Nephron (organoid): ENCODE results near the gene UBXN10.

Experiments
- H3K27ac Mint-ChIP-seq, 3 experiments: 2 replicates each; pipeline ENCODE4 v1.8.0; 2020; ENCODE audit warnings: mixed read lengths in 3 of 3, mild to moderate bottlenecking in 2 of 3, moderate library complexity in 1 of 3
- H3K27me3 Mint-ChIP-seq: 2 replicates; pipeline ENCODE4 v1.8.0; 2021; ENCODE audit warnings: low read depth, mild to moderate bottlenecking, moderate library complexity, mixed read lengths
- H3K36me3 Mint-ChIP-seq: 2 replicates; pipeline ENCODE4 v1.8.0; 2020; ENCODE audit warnings: low read depth, mixed read lengths
- H3K4me1 Mint-ChIP-seq: 2 replicates; pipeline ENCODE4 v1.8.0; 2020; ENCODE audit warnings: mixed read lengths
- H3K4me3 Mint-ChIP-seq, 3 experiments: 2 replicates each; pipeline ENCODE4 v1.8.0; 2020; ENCODE audit warnings: mild to moderate bottlenecking in 3 of 3, mixed read lengths in 3 of 3, moderate library complexity in 2 of 3
- H3K9me3 Mint-ChIP-seq: 2 replicates; pipeline ENCODE4 v1.8.0; 2020; ENCODE audit warnings: mixed read lengths
- CTCF ChIP-seq, 3 experiments: fragments of 200-600 bp; sonication (generic); IDR thresholded peaks; one replicate each; pipeline ENCODE4 v1.5.0; 2021; ENCODE audit warnings: antibody characterized with exemption in 3 of 3; ENCODE audit not compliant: unreplicated experiment in 3 of 3

The UBXN10 gene

GRCh38 chr1:20179371-20180128 is 6.3 kb upstream of the UBXN10 start:
- no peaks in the 10 kb centered on the region for H3K9me3 Mint-ChIP-seq
- no peak overlapping the region for H3K27ac Mint-ChIP-seq
- peaks cover 12% of the 10 kb centered on the region for H3K27me3 Mint-ChIP-seq
- H3K36me3 Mint-ChIP-seq, result no peaks in the 10 kb centered on the region
- no peak for TF ChIP-seq CTCF (IDR thresholded peaks at IDR 0.05; ENCODE audit: unreplicated experiment in 3 of 3)
- peaks cover 16% of the 10 kb centered on the region for H3K4me1 Mint-ChIP-seq
- H3K4me3 Mint-ChIP-seq, result no peak overlapping the region

- Mint-ChIP-seq H3K36me3 (no peaks in the 10 kb centered on the region), H3K27ac (no peak overlapping the region), H3K27me3 (peaks cover 13% of the 10 kb centered on the region), H3K4me3 (no peak overlapping the region), H3K4me1 (peaks cover 15% of the 10 kb centered on the region), H3K9me3 (no peaks in the 10 kb centered on the region)
- no peak for TF ChIP-seq CTCF (IDR thresholded peaks at IDR 0.05; ENCODE audit: unreplicated experiment in 3 of 3)
Observed at GRCh38 chr1:20180129-20180843, 5.6 kb upstream of the UBXN10 start.

GRCh38 chr1:20180844-20181207 is 5.1 kb upstream of the UBXN10 start:
- TF ChIP-seq CTCF (IDR thresholded peaks at IDR 0.05; ENCODE audit: unreplicated experiment in 3 of 3), result no peak
- Mint-ChIP-seq H3K27me3 (peaks cover 13% of the 10 kb centered on the region), H3K4me1 (peaks cover 17% of the 10 kb centered on the region), H3K4me3 (no peak overlapping the region), H3K9me3 (no peaks in the 10 kb centered on the region), H3K36me3 (no peaks in the 10 kb centered on the region), H3K27ac (no peak overlapping the region)

- TF ChIP-seq CTCF (IDR thresholded peaks at IDR 0.05; ENCODE audit: unreplicated experiment in 3 of 3), result no peak
- no peaks in the 10 kb centered on the region for H3K9me3 Mint-ChIP-seq
- no peak overlapping the region for H3K27ac Mint-ChIP-seq
- H3K4me3 Mint-ChIP-seq, result no peak overlapping the region
- peaks cover 21% of the 10 kb centered on the region for H3K27me3 Mint-ChIP-seq
- H3K4me1 Mint-ChIP-seq, result peaks cover 30% of the 10 kb centered on the region
- H3K36me3 Mint-ChIP-seq, result no peaks in the 10 kb centered on the region
Observed at GRCh38 chr1:20182415-20182814, 3.5 kb upstream of the UBXN10 start.

GRCh38 chr1:20183035-20183434 is 2.9 kb upstream of the UBXN10 start:
- Mint-ChIP-seq H3K36me3 (no peaks in the 10 kb centered on the region), H3K4me1 (peaks cover 37% of the 10 kb centered on the region), H3K4me3 (no peak overlapping the region), H3K27me3 (peaks cover 21% of the 10 kb centered on the region), H3K27ac (no peak overlapping the region), H3K9me3 (no peaks in the 10 kb centered on the region)
- TF ChIP-seq CTCF (IDR thresholded peaks at IDR 0.05; ENCODE audit: unreplicated experiment in 3 of 3), result no peak
